ENCODE data around the gene KCNK6. TPM values are rescaled to one million over a fixed set of nuclear protein-coding genes. Genes with fewer than 3 reads are reported as not detected.

The KCNK6 gene
- total RNA-seq, 1 donor from 2014 or later = 4.2 TPM

- Histone ChIP-seq H3K36me3 (no peaks in the 10 kb centered on the region), H3K4me3 (peak overlapping the region; percentile 83), H3K27me3 (ENCODE audit: low read depth) (no peaks in the 10 kb centered on the region), H3K4me1 (peaks cover 75% of the 10 kb centered on the region), H3K27ac (replicated peaks) (peak overlapping the region; percentile 87), H3K9me3 (replicated peaks) (no peaks in the 10 kb centered on the region)
- intact Hi-C loops (cut with micrococcal nuclease) = no loop called here
- TF ChIP-seq CTCF (IDR thresholded peaks at IDR 0.05; ENCODE audit: borderline replicate concordance) = no peak
- peak; percentile 55 for DNase-seq
Observed at GRCh38 chr19:38318660-38319059, 985 bp upstream of the KCNK6 start.

- no peak for TF ChIP-seq CTCF (IDR thresholded peaks at IDR 0.05; ENCODE audit: borderline replicate concordance)
- H3K4me1 ChIP-seq = peaks cover 64% of the 10 kb centered on the region
Observed at GRCh38 chr19:38320969-38321339, 1.3 kb downstream of the KCNK6 start.

GRCh38 chr19:38321646-38322196, 2.1 kb downstream of the KCNK6 start:
- Histone ChIP-seq H3K9me3 (replicated peaks) (no peaks in the 10 kb centered on the region), H3K27me3 (ENCODE audit: low read depth) (no peaks in the 10 kb centered on the region), H3K4me1 (peaks cover 57% of the 10 kb centered on the region), H3K4me3 (peak overlapping the region; percentile 83), H3K27ac (replicated peaks) (peak overlapping the region; percentile 87), H3K36me3 (peaks cover 16% of the 10 kb centered on the region)
- peak; percentile 80 for DNase-seq
- intact Hi-C loops (cut with micrococcal nuclease) = no loop called here
- no peak for TF ChIP-seq CTCF (IDR thresholded peaks at IDR 0.05; ENCODE audit: borderline replicate concordance)

More at GRCh38 chr19:38320969-38321339, 1.3 kb downstream of the KCNK6 start:
- DNase-seq = no peak
- Histone ChIP-seq H3K4me3 (peak overlapping the region; percentile 83), H3K36me3 (peaks cover 10% of the 10 kb centered on the region), H3K27me3 (ENCODE audit: low read depth) (no peaks in the 10 kb centered on the region), H3K9me3 (replicated peaks) (no peaks in the 10 kb centered on the region), H3K27ac (replicated peaks) (peak overlapping the region; percentile 87)
- intact Hi-C loops (cut with micrococcal nuclease) = no loop called here

GRCh38 chr19:38323291-38323690, 3.6 kb downstream of the KCNK6 start:
- no peak overlapping the region for H3K4me3 ChIP-seq
- H3K27me3 ChIP-seq (ENCODE audit: low read depth) = no peaks in the 10 kb centered on the region
- peaks cover 31% of the 10 kb centered on the region for H3K36me3 ChIP-seq
- no peaks in the 10 kb centered on the region for H3K9me3 ChIP-seq (replicated peaks)
- no peak for TF ChIP-seq CTCF (IDR thresholded peaks at IDR 0.05; ENCODE audit: borderline replicate concordance)
- peak overlapping the region; percentile 87 for H3K27ac ChIP-seq (replicated peaks)
- intact Hi-C loops (cut with micrococcal nuclease) = no loop called here
- DNase-seq = no peak
- peaks cover 45% of the 10 kb centered on the region for H3K4me1 ChIP-seq

- H3K4me1 ChIP-seq = peaks cover 33% of the 10 kb centered on the region
- peaks cover 33% of the 10 kb centered on the region for H3K36me3 ChIP-seq
- no peak for DNase-seq
- H3K4me3 ChIP-seq = no peak overlapping the region
- intact Hi-C loops (cut with micrococcal nuclease) = no loop called here
- no peak overlapping the region for H3K27ac ChIP-seq (replicated peaks)
- H3K9me3 ChIP-seq (replicated peaks) = no peaks in the 10 kb centered on the region
- no peaks in the 10 kb centered on the region for H3K27me3 ChIP-seq (ENCODE audit: low read depth)
- no peak for TF ChIP-seq CTCF (IDR thresholded peaks at IDR 0.05; ENCODE audit: borderline replicate concordance)
Observed at GRCh38 chr19:38324431-38324830, 4.8 kb downstream of the KCNK6 start.
